WTC11 (cell line): ENCODE data around the gene GJA3. TPM values are rescaled to one million over a fixed set of nuclear protein-coding genes. Genes with fewer than 3 reads are reported as not detected.

ENCODE experiments used
- ATAC-seq: fragments of 200-7000 bp; cut with Tn5 transposase; 2 replicates; pipeline ENCODE4 v1.10.0; 2021; ENCODE audit warnings: mild to moderate bottlenecking, moderate library complexity
- CTCF ChIA-PET: fragments of 300-600 bp; sonication (Branson Sonifier 250); formaldehyde crosslinking; loops from one replicate; lab custom pipeline; 2021; ENCODE audit warnings: antibody characterized with exemption; lab: Charles Lee
- POLR2A ChIA-PET: fragments of 350-600 bp; sonication (Branson Sonifier 250); formaldehyde crosslinking; loops from one replicate; lab custom pipeline; 2021; ENCODE audit warnings: antibody characterized with exemption; lab: Charles Lee
- DNase-seq: peaks from one replicate; pipeline ENCODE4 v3.0.0; 2021; ENCODE audit warnings: low spot score
- H3K27ac Mint-ChIP-seq: 2 replicates; pipeline ENCODE4 v1.8.0; 2021; ENCODE audit warnings: mixed read lengths
- H3K27me3 Mint-ChIP-seq: 2 replicates; pipeline ENCODE4 v1.8.0; 2021; ENCODE audit warnings: low read depth, mild to moderate bottlenecking, moderate library complexity, mixed read lengths
- H3K36me3 Mint-ChIP-seq: 2 replicates; pipeline ENCODE4 v1.8.0; 2021; ENCODE audit warnings: mixed read lengths
- H3K4me1 Mint-ChIP-seq: 2 replicates; pipeline ENCODE4 v1.8.0; 2022; ENCODE audit warnings: mixed read lengths
- H3K4me3 Mint-ChIP-seq: 2 replicates; pipeline ENCODE4 v1.8.0; 2021; ENCODE audit warnings: mild to moderate bottlenecking, moderate library complexity, mixed read lengths
- H3K9me3 Mint-ChIP-seq: 2 replicates; pipeline ENCODE4 v1.8.0; 2021; ENCODE audit warnings: mixed read lengths
- ELF4 ChIP-seq: sonication (generic); formaldehyde crosslinking; IDR thresholded peaks from 2 replicates; pipeline ENCODE4 v1.8.1; 2022; ENCODE audit warnings: low read depth, mild to moderate bottlenecking, moderate library complexity, missing genetic modification reagents
- EMX1 ChIP-seq: fragments of 250-450 bp; sonication (Bioruptor Pico); IDR thresholded peaks from 2 replicates; pipeline ENCODE4 v1.8.0; 2021; ENCODE audit warnings: mild to moderate bottlenecking
- ETV6 ChIP-seq: sonication (generic); formaldehyde crosslinking; IDR thresholded peaks from 2 replicates; pipeline ENCODE4 v1.8.1; 2022; ENCODE audit warnings: mild to moderate bottlenecking, missing genetic modification reagents
- FOXK1 ChIP-seq: sonication (generic); formaldehyde crosslinking; IDR thresholded peaks from 2 replicates; pipeline ENCODE4 v1.8.0; 2022; ENCODE audit warnings: mild to moderate bottlenecking, moderate library complexity, missing genetic modification reagents
- MXD4 ChIP-seq: fragments of 250-450 bp; sonication (Bioruptor Pico); IDR thresholded peaks from 2 replicates; pipeline ENCODE4 v1.8.0; 2021; ENCODE audit warnings: mild to moderate bottlenecking, moderate library complexity, borderline replicate concordance
- NFATC4 ChIP-seq: fragments of 250-450 bp; sonication (Bioruptor Pico); IDR thresholded peaks from 2 replicates; pipeline ENCODE4 v1.9.0; 2021; ENCODE audit warnings: mild to moderate bottlenecking
- NFE2L1 ChIP-seq: sonication (generic); formaldehyde crosslinking; IDR thresholded peaks from 2 replicates; pipeline ENCODE4 v1.8.1; 2023; ENCODE audit warnings: missing genetic modification reagents
- NFYB ChIP-seq: sonication (generic); formaldehyde crosslinking; conservative IDR thresholded peaks from 2 replicates; pipeline ENCODE4 v1.8.0; 2022; ENCODE audit warnings: low read depth, missing genetic modification reagents
- NR2C2 ChIP-seq: sonication (generic); formaldehyde crosslinking; IDR thresholded peaks from 2 replicates; pipeline ENCODE4 v1.8.0; 2022; ENCODE audit warnings: mild to moderate bottlenecking, missing genetic modification reagents
- NR3C1 ChIP-seq: sonication (generic); formaldehyde crosslinking; conservative IDR thresholded peaks from 2 replicates; pipeline ENCODE4 v1.8.1; 2023; ENCODE audit warnings: low read depth, mild to moderate bottlenecking, missing genetic modification reagents
- RELA ChIP-seq: sonication (generic); formaldehyde crosslinking; IDR thresholded peaks from 2 replicates; pipeline ENCODE4 v1.8.1; 2022; ENCODE audit warnings: missing genetic modification reagents, mild to moderate bottlenecking, borderline replicate concordance
- SP1 ChIP-seq: sonication (generic); formaldehyde crosslinking; conservative IDR thresholded peaks from 2 replicates; pipeline ENCODE4 v1.8.1; 2022; ENCODE audit warnings: missing genetic modification reagents
- total RNA-seq: library from RNA; stranded (reverse); gene quantifications from 3 replicates; pipeline ENCODE4 v1.2.3, GENCODE V29; 2021
- TF ChIP-seq, protein P1 (sequence below): sonication (generic); formaldehyde crosslinking; IDR thresholded peaks from 2 replicates; pipeline ENCODE4 v1.8.1; 2022; ENCODE audit warnings: mild to moderate bottlenecking, moderate library complexity, missing genetic modification reagents
- TF ChIP-seq, protein P2 (sequence below): sonication (generic); formaldehyde crosslinking; IDR thresholded peaks from 2 replicates; pipeline ENCODE4 v1.8.1; 2023; ENCODE audit warnings: mild to moderate bottlenecking, missing genetic modification reagents, borderline replicate concordance
- TF ChIP-seq, protein P3 (sequence below): sonication (generic); formaldehyde crosslinking; IDR thresholded peaks from 2 replicates; pipeline ENCODE4 v1.8.1; 2022; ENCODE audit warnings: low read depth, missing genetic modification reagents, borderline replicate concordance
- TF ChIP-seq, protein P4 (sequence below): fragments of 200-600 bp; IDR thresholded peaks from 2 replicates; pipeline ENCODE4 v1.8.0; 2022; ENCODE audit warnings: antibody characterized with exemption
- TF ChIP-seq, protein P5 (sequence below): fragments of 250-450 bp; sonication (Bioruptor Pico); IDR thresholded peaks from 2 replicates; pipeline ENCODE4 v1.9.0; 2021; ENCODE audit warnings: moderate library complexity, mild to moderate bottlenecking, inconsistent platforms, borderline replicate concordance
- TF ChIP-seq, protein P6 (sequence below): sonication (generic); formaldehyde crosslinking; IDR thresholded peaks from 2 replicates; pipeline ENCODE4 v1.8.1; 2023; ENCODE audit warnings: mild to moderate bottlenecking, missing genetic modification reagents, moderate library complexity

Gene GJA3
- total RNA-seq, 1 experiment from 2014 or later: 0.48 TPM

DNA sequence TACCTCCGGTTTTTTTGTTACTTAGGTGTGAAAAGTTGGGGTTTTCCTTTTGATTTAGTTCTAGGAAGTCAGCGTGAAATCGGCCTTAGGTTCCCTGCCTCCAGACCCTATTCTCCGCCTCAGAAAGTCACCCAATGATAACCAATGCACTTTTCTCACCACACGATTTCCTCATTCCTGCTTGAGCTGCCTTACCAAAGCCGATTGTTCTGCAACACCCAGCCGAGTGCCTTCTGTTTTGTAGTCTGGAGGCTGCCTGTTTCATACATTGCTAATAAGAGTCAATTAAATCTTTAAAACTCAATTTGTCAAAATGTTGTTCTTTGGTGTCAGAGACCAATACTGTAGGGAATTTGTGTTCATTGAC lies 39.7 kb downstream of the GJA3 start:
- POLR2A ChIA-PET: no interaction called here

DNA sequence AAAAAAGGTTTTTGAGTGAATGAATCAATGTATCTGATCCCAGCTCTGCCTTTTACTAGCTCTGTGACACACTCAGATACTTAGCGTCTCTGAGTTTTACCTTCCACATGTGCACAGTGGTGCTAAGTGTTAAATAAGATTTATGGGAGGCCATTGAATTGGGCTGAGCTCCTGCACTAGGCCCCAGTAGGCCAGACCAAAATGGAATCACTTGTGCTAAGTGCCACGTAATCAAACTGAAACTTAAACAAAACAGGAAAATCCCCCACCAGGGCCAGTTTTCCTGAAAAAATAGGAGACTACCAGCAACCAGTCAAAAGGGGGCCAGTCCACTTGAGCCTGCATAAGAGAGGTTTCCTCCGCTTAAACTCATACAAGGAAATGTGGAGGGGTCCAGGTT lies 40.9 kb downstream of the GJA3 start:
- Mint-ChIP-seq H3K4me3 (peak overlapping the region; percentile 67), H3K4me1 (peaks cover 27% of the 10 kb centered on the region), H3K27me3 (peaks cover 8% of the 10 kb centered on the region; the same call in 1 of the 2 replicates), H3K27ac (peak overlapping the region; percentile 61), H3K36me3 (no peaks in the 10 kb centered on the region), H3K9me3 (no peaks in the 10 kb centered on the region)
- ChIA-PET CTCF (interaction anchor here (1.0 to 2.7 kb wide), 2 partner anchors 8 to 9 kb away, joined by 3 to 42 read pairs; no protein-coding TSS in a partner anchor), POLR2A (no interaction called here)
- TF ChIP-seq, protein P1, sequence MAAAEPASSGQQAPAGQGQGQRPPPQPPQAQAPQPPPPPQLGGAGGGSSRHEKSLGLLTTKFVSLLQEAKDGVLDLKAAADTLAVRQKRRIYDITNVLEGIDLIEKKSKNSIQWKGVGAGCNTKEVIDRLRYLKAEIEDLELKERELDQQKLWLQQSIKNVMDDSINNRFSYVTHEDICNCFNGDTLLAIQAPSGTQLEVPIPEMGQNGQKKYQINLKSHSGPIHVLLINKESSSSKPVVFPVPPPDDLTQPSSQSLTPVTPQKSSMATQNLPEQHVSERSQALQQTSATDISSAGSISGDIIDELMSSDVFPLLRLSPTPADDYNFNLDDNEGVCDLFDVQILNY: no peak
- no peak for TF ChIP-seq NR2C2 (CRISPR knock-in tag)
- no peak for TF ChIP-seq NFYB (CRISPR knock-in tag)
- TF ChIP-seq, protein P2, sequence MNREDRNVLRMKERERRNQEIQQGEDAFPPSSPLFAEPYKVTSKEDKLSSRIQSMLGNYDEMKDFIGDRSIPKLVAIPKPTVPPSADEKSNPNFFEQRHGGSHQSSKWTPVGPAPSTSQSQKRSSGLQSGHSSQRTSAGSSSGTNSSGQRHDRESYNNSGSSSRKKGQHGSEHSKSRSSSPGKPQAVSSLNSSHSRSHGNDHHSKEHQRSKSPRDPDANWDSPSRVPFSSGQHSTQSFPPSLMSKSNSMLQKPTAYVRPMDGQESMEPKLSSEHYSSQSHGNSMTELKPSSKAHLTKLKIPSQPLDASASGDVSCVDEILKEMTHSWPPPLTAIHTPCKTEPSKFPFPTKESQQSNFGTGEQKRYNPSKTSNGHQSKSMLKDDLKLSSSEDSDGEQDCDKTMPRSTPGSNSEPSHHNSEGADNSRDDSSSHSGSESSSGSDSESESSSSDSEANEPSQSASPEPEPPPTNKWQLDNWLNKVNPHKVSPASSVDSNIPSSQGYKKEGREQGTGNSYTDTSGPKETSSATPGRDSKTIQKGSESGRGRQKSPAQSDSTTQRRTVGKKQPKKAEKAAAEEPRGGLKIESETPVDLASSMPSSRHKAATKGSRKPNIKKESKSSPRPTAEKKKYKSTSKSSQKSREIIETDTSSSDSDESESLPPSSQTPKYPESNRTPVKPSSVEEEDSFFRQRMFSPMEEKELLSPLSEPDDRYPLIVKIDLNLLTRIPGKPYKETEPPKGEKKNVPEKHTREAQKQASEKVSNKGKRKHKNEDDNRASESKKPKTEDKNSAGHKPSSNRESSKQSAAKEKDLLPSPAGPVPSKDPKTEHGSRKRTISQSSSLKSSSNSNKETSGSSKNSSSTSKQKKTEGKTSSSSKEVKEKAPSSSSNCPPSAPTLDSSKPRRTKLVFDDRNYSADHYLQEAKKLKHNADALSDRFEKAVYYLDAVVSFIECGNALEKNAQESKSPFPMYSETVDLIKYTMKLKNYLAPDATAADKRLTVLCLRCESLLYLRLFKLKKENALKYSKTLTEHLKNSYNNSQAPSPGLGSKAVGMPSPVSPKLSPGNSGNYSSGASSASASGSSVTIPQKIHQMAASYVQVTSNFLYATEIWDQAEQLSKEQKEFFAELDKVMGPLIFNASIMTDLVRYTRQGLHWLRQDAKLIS (CRISPR knock-in tag): no peak
- no peak for TF ChIP-seq SP1 (CRISPR knock-in tag)
- TF ChIP-seq, protein P3, sequence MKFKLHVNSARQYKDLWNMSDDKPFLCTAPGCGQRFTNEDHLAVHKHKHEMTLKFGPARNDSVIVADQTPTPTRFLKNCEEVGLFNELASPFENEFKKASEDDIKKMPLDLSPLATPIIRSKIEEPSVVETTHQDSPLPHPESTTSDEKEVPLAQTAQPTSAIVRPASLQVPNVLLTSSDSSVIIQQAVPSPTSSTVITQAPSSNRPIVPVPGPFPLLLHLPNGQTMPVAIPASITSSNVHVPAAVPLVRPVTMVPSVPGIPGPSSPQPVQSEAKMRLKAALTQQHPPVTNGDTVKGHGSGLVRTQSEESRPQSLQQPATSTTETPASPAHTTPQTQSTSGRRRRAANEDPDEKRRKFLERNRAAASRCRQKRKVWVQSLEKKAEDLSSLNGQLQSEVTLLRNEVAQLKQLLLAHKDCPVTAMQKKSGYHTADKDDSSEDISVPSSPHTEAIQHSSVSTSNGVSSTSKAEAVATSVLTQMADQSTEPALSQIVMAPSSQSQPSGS (CRISPR knock-in tag): no peak
- TF ChIP-seq, protein P4, sequence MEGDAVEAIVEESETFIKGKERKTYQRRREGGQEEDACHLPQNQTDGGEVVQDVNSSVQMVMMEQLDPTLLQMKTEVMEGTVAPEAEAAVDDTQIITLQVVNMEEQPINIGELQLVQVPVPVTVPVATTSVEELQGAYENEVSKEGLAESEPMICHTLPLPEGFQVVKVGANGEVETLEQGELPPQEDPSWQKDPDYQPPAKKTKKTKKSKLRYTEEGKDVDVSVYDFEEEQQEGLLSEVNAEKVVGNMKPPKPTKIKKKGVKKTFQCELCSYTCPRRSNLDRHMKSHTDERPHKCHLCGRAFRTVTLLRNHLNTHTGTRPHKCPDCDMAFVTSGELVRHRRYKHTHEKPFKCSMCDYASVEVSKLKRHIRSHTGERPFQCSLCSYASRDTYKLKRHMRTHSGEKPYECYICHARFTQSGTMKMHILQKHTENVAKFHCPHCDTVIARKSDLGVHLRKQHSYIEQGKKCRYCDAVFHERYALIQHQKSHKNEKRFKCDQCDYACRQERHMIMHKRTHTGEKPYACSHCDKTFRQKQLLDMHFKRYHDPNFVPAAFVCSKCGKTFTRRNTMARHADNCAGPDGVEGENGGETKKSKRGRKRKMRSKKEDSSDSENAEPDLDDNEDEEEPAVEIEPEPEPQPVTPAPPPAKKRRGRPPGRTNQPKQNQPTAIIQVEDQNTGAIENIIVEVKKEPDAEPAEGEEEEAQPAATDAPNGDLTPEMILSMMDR: no peak
- TF ChIP-seq, protein P5, sequence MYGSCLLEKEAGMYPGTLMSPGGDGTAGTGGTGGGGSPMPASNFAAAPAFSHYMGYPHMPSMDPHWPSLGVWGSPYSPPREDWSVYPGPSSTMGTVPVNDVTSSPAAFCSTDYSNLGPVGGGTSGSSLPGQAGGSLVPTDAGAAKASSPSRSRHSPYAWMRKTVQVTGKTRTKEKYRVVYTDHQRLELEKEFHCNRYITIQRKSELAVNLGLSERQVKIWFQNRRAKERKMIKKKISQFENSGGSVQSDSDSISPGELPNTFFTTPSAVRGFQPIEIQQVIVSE (CRISPR knock-in tag): no peak
- ATAC-seq (no peak), DNase-seq (no peak)

More for the DNA sequence above, 39.7 kb downstream of the GJA3 start:
- Mint-ChIP-seq H3K36me3 (no peaks in the 10 kb centered on the region), H3K27me3 (peaks cover 12% of the 10 kb centered on the region; the same call in 1 of the 2 replicates), H3K9me3 (no peaks in the 10 kb centered on the region), H3K27ac (peak overlapping the region; percentile 79; the same call in 1 of the 2 replicates), H3K4me1 (peaks cover 27% of the 10 kb centered on the region), H3K4me3 (no peak overlapping the region)
- DNase-seq: no peak
- TF ChIP-seq MXD4 (no peak), ELF4 (no peak), NFATC4 (CRISPR knock-in tag) (no peak), RELA (no peak), FOXK1 (CRISPR knock-in tag) (no peak), EMX1 (CRISPR knock-in tag) (no peak), ETV6 (no peak), NR3C1 (CRISPR knock-in tag) (no peak), NFE2L1 (CRISPR knock-in tag) (no peak)
- TF ChIP-seq, protein P5 (CRISPR knock-in tag): no peak
- TF ChIP-seq, protein P6, sequence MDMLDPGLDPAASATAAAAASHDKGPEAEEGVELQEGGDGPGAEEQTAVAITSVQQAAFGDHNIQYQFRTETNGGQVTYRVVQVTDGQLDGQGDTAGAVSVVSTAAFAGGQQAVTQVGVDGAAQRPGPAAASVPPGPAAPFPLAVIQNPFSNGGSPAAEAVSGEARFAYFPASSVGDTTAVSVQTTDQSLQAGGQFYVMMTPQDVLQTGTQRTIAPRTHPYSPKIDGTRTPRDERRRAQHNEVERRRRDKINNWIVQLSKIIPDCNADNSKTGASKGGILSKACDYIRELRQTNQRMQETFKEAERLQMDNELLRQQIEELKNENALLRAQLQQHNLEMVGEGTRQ (CRISPR knock-in tag): no peak
- TF ChIP-seq, protein P4: no peak
- CTCF ChIA-PET: interaction anchor here (1.0 kb wide), 1 partner anchor 8 kb away, joined by 3 read pairs; no protein-coding TSS in a partner anchor
- no peak for ATAC-seq
